SH-SY5Y (cell line): ENCODE data around the gene LTBP3.

Experiments used
- GATA2 ChIP-seq: IDR thresholded peaks from 2 replicates; pipeline ENCODE4 v1.6.1; 2011; ENCODE audit warnings: mild to moderate bottlenecking, low read depth, low read length
- GATA3 ChIP-seq: IDR thresholded peaks from 2 replicates; pipeline ENCODE4 v1.6.1; 2011; ENCODE audit warnings: low read depth, mild to moderate bottlenecking, low read length, moderate library complexity

- TF ChIP-seq GATA3 (no peak), GATA2 (no peak)
These were observed 20.4 kb downstream of the LTBP3 start for GRCh38 chr11:65537620-65538231.
